SK-N-MC (cell line): ENCODE results near the gene CYBA.

Source experiments
- EZH2 ChIP-seq: fragments of 200-600 bp; sonication (generic); IDR thresholded peaks from one replicate; pipeline ENCODE4 v1.6.1; 2017; ENCODE audit warnings: antibody characterized with exemption
- POLR2AphosphoS5 ChIP-seq: IDR thresholded peaks from 2 replicates; pipeline ENCODE4 v1.6.1; 2012; ENCODE audit warnings: mild to moderate bottlenecking, low read depth, low read length, borderline replicate concordance

- TF ChIP-seq POLR2AphosphoS5: no peak
- TF ChIP-seq EZH2: no peak
Observed at GRCh38 chr16:88608076-88608475, 42.8 kb downstream of the CYBA start.
